K562 (cell line): Measurements from ENCODE around the gene SERF2. TPM values are rescaled to one million over a fixed set of nuclear protein-coding genes. Genes with fewer than 3 reads are reported as not detected.

Source experiments
- ARNT ChIP-seq, 2 experiments: fragments of 450-650 bp; IDR thresholded peaks; 2 replicates each; pipeline ENCODE4 v1.6.1; 2016; ENCODE audit warnings: mild to moderate bottlenecking in 1 of 2
- POU5F1 ChIP-seq: fragments of 150-350 bp; IDR thresholded peaks from 2 replicates; pipeline ENCODE4 v1.6.1; 2014; ENCODE audit warnings: borderline replicate concordance, low read length, low read depth, mild to moderate bottlenecking; ENCODE audit not compliant: partially characterized antibody
- SP2 ChIP-seq: IDR thresholded peaks from 2 replicates; pipeline ENCODE4 v1.6.1; 2011; ENCODE audit warnings: mild to moderate bottlenecking, low read depth, low read length, moderate library complexity; ENCODE audit not compliant: poor library complexity, severe bottlenecking; ENCODE audit errors: extremely low read depth
- TSHZ1 ChIP-seq: fragments of 250-450 bp; sonication (Bioruptor Pico); IDR thresholded peaks from 2 replicates; pipeline ENCODE4 v1.4.0; 2020; ENCODE audit warnings: mild to moderate bottlenecking, moderate library complexity
- ZNF407 ChIP-seq: fragments of 450-650 bp; IDR thresholded peaks from 2 replicates; pipeline ENCODE4 v1.6.1; 2016; ENCODE audit warnings: low read depth
- ZNF780A ChIP-seq: fragments of 250-450 bp; sonication (Bioruptor Pico); IDR thresholded peaks from 2 replicates; pipeline ENCODE4 v1.5.0; 2021; ENCODE audit warnings: mild to moderate bottlenecking
- polyA plus RNA-seq, 8 experiments: library from polyadenylated mRNA; depleted of rRNA in 4 of 8; stranded (reverse) in 5 of 8; unstranded in 3 of 8; fragments of >200 nt; fragmentation: Nextera tagmentation in 2 of 8; fragmentation: Illumina TruSeq in 1 of 8; extraction: Ambion mirVana in 2 of 8; extraction: Trizol in 1 of 8; gene quantifications; 2 replicates each; pipeline versions ENCODE4 v1.2.1 to v1.2.3, GENCODE V29; 2011 to 2014; ENCODE audit warnings: inconsistent platforms in 1 of 8, missing spikeins in 1 of 8
- total RNA-seq, 7 experiments: library from RNA; depleted of rRNA in 6 of 7; stranded (reverse); fragments of >200 nt in 6 of 7; fragmentation: Illumina TruSeq in 2 of 7; extraction: Trizol in 2 of 7; gene quantifications; 2 replicates each; pipeline versions ENCODE4 v1.2.1 to v1.2.3, GENCODE V29; 2011 to 2021; ENCODE audit warnings: low replicate concordance in 1 of 7

The SERF2 gene
- total and polyA plus RNA-seq, 9 of the 15 experiments (the other 6 are each of a cell fraction or from before 2014, with no cell fraction given), result 497 to 3,360 (median 867) TPM

- TF ChIP-seq ZNF407, result 0 out of 2 replicates have a peak, but pooled peaks have one; percentile 39
- no peak for TF ChIP-seq POU5F1
- 0 out of 4 replicates have a peak, but pooled peaks of 1 of the 2 experiments have one; percentile 24 for TF ChIP-seq ARNT (IDR thresholded peaks at IDR 0.05)
- no peak for TF ChIP-seq TSHZ1 (CRISPR knock-in tag)
- no peak for TF ChIP-seq ZNF780A (CRISPR knock-in tag)
- no peak for TF ChIP-seq SP2
- TF ChIP-seq, all 486 proteins: peak for 145
Observed at GRCh38 chr15:43791993-43792760, at the start of gene SERF2 (continued).
